SK-N-SH (cell line): ENCODE results near the gene KLHL17. TPM values are rescaled to one million over a fixed set of nuclear protein-coding genes. Genes with fewer than 3 reads are reported as not detected.

Experiments used
- CTCF ChIA-PET: fragments of 300-600, 350-600 bp; formaldehyde crosslinking; extraction: SDS; loops from one replicate; lab custom pipeline; 2021; lab: Yijun Ruan, JAX
- POLR2A ChIA-PET: fragments of 350-600 bp; sonication (Branson Sonifier 250); formaldehyde crosslinking; extraction: SDS; loops from one replicate; lab custom pipeline; 2020; ENCODE audit warnings: antibody characterized with exemption, inconsistent platforms; lab: Yijun Ruan, JAX
- DNase-seq: peaks from one replicate; pipeline ENCODE4 v3.0.0; 2012
- H2AFZ ChIP-seq: fragments of 200-600 bp; sonication (generic); 2 replicates; pipeline ENCODE4 v1.8.1; 2016; ENCODE audit warnings: antibody characterized with exemption, mild to moderate bottlenecking, low read depth
- H3F3A ChIP-seq: fragments of 200-600 bp; sonication (generic); replicated peaks from 2 replicates; pipeline ENCODE3; 2016; ENCODE audit warnings: antibody characterized with exemption, mild to moderate bottlenecking; ENCODE audit not compliant: insufficient read depth
- H3K27ac ChIP-seq, 2 experiments: fragments of 200-500 bp in 1 of 2; fragments of 200-600 bp in 1 of 2; sonication (Bioruptor generic) in 1 of 2; sonication (generic), shearing (Covaris generic) in 1 of 2; 2 replicates each; pipeline versions ENCODE4 v1.5.1 to v1.6.1; 2014 to 2016; ENCODE audit warnings: low read depth in 2 of 2, inconsistent platforms in 1 of 2, low read length in 1 of 2, mild to moderate bottlenecking in 1 of 2, mixed read lengths in 1 of 2
- H3K27me3 ChIP-seq: fragments of 200-600 bp; sonication (generic), shearing (Covaris generic); 2 replicates; pipeline ENCODE4 v1.6.1; 2016; ENCODE audit warnings: mixed run types; ENCODE audit not compliant: insufficient read depth
- H3K36me3 ChIP-seq, 2 experiments: fragments of 200-500 bp in 1 of 2; fragments of 200-600 bp in 1 of 2; sonication (Bioruptor generic) in 1 of 2; sonication (generic) in 1 of 2; replicated peaks in 1 of 2; 2 replicates each; pipeline versions ENCODE3 to v1.5.1; 2014 to 2016; ENCODE audit warnings: low read length in 1 of 2, mild to moderate bottlenecking in 1 of 2; ENCODE audit not compliant: insufficient read depth in 2 of 2, control insufficient read depth in 1 of 2
- H3K4me1 ChIP-seq, 2 experiments: fragments of 200-500 bp in 1 of 2; fragments of 200-600 bp in 1 of 2; sonication (Bioruptor generic) in 1 of 2; sonication (generic), shearing (Covaris generic) in 1 of 2; 2 replicates each; pipeline versions ENCODE4 v1.5.1 to v1.6.1; 2014 to 2016; ENCODE audit warnings: low read depth in 1 of 2, low read length in 1 of 2, mixed run types in 1 of 2; ENCODE audit not compliant: insufficient read depth in 2 of 2, control insufficient read depth in 1 of 2
- H3K4me2 ChIP-seq: fragments of 200-600 bp; sonication (generic), shearing (Covaris generic); 2 replicates; pipeline ENCODE4 v1.6.1; 2017; ENCODE audit warnings: mixed run types
- H3K4me3 ChIP-seq, 2 experiments: fragments of 200-500 bp in 1 of 2; fragments of 200-600 bp in 1 of 2; sonication (Bioruptor generic) in 1 of 2; sonication (generic), shearing (Covaris generic) in 1 of 2; 2 replicates each; pipeline versions ENCODE4 v1.5.1 to v1.8.1; 2014 to 2016; ENCODE audit warnings: low read depth in 2 of 2, inconsistent platforms in 1 of 2, low read length in 1 of 2, mild to moderate bottlenecking in 1 of 2, mixed read lengths in 1 of 2, moderate library complexity in 1 of 2
- H3K79me2 ChIP-seq: fragments of 200-600 bp; sonication (generic); 2 replicates; pipeline ENCODE4 v1.8.1; 2017; ENCODE audit warnings: mild to moderate bottlenecking; ENCODE audit not compliant: insufficient read depth
- H3K9ac ChIP-seq: fragments of 200-600 bp; sonication (generic); 2 replicates; pipeline ENCODE4 v1.6.1; 2017; ENCODE audit warnings: mixed run types
- H3K9me2 ChIP-seq: fragments of 200-600 bp; sonication (generic); 2 replicates; pipeline ENCODE4 v1.6.1; 2017; ENCODE audit warnings: mixed run types
- H3K9me3 ChIP-seq: fragments of 200-600 bp; sonication (generic); 2 replicates; pipeline ENCODE4 v1.6.1; 2017; ENCODE audit warnings: mixed run types, mild to moderate bottlenecking, moderate library complexity
- H4K20me1 ChIP-seq: fragments of 200-600 bp; sonication (generic); 2 replicates; pipeline ENCODE4 v1.6.1; 2017; ENCODE audit warnings: mild to moderate bottlenecking, mixed run types; ENCODE audit not compliant: insufficient read depth
- EP300 ChIP-seq, 2 experiments: IDR thresholded peaks; 2 replicates each; pipeline versions ENCODE4 v1.4.0 to v1.6.1; 2012; ENCODE audit warnings: borderline replicate concordance in 1 of 2, low read depth in 1 of 2, low read length in 1 of 2
- EZH2phosphoT487 ChIP-seq: fragments of 200-600 bp; sonication (generic); IDR thresholded peaks from 2 replicates; pipeline ENCODE4 v1.6.1; 2017; ENCODE audit warnings: low read depth, mixed run types, mild to moderate bottlenecking, antibody characterized with exemption, moderate library complexity, borderline replicate concordance
- GABPA ChIP-seq: IDR thresholded peaks from 2 replicates; pipeline ENCODE4 v1.4.0; 2012; ENCODE audit warnings: low read depth, mild to moderate bottlenecking
- GATA2 ChIP-seq: sonication (generic); formaldehyde crosslinking; IDR thresholded peaks from 2 replicates; pipeline ENCODE4 v1.5.0; 2020; ENCODE audit warnings: mild to moderate bottlenecking, missing genetic modification reagents
- MEF2A ChIP-seq: IDR thresholded peaks from 2 replicates; pipeline ENCODE4 v1.4.0; 2012; ENCODE audit warnings: low read depth, borderline replicate concordance
- MXI1 ChIP-seq: IDR thresholded peaks from 2 replicates; pipeline ENCODE4 v1.6.1; 2012; ENCODE audit warnings: mild to moderate bottlenecking, low read depth, low read length, improper control_type of control experiment
- NFIC ChIP-seq: IDR thresholded peaks from 2 replicates; pipeline ENCODE4 v1.4.0; 2012; ENCODE audit warnings: borderline replicate concordance
- POLR2AphosphoS5 ChIP-seq: IDR thresholded peaks from 2 replicates; pipeline ENCODE4 v1.6.1; 2012; ENCODE audit warnings: low read depth, low read length
- SIN3A ChIP-seq: IDR thresholded peaks from 2 replicates; pipeline ENCODE4 v1.6.1; 2012; ENCODE audit warnings: low read depth, mild to moderate bottlenecking, low read length, moderate library complexity, borderline replicate concordance
- SMC3 ChIP-seq: IDR thresholded peaks from 2 replicates; pipeline ENCODE4 v1.6.1; 2012; ENCODE audit warnings: low read depth, low read length, improper control_type of control experiment
- TAF1 ChIP-seq: IDR thresholded peaks from 2 replicates; pipeline ENCODE4 v1.6.1; 2012; ENCODE audit warnings: low read depth, mild to moderate bottlenecking, low read length, moderate library complexity, borderline replicate concordance
- TCF12 ChIP-seq: IDR thresholded peaks from 2 replicates; pipeline ENCODE4 v1.4.0; 2012
- YY1 ChIP-seq: IDR thresholded peaks from 2 replicates; pipeline ENCODE4 v1.4.0; 2012; ENCODE audit warnings: low read depth, mild to moderate bottlenecking
- WGBS: methylation state at CpG from one replicate; pipeline ENCODE4 v1.1.6; 2017; ENCODE audit warnings: low lambda C conversion rate; 5-methylcytosine and 5-hydroxymethylcytosine counted together
- polyA plus RNA-seq, 3 experiments: library from polyadenylated mRNA; depleted of rRNA; stranded (reverse); fragments of >200 nt; gene quantifications; 2 replicates each; pipeline ENCODE4 v1.2.3, GENCODE V29; 2012
- TF ChIP-seq, protein P1 (sequence below): IDR thresholded peaks from 2 replicates; pipeline ENCODE4; 2012
- TF ChIP-seq, protein P2 (sequence below): fragments of 150-350 bp; IDR thresholded peaks from 2 replicates; pipeline ENCODE4 v1.6.1; 2016; ENCODE audit warnings: mild to moderate bottlenecking, low read depth, low read length
- TF ChIP-seq, protein P3 (sequence below): IDR thresholded peaks from 2 replicates; pipeline ENCODE4 v1.4.0; 2012; ENCODE audit warnings: low read depth, borderline replicate concordance
- TF ChIP-seq, protein P4 (sequence below): fragments of 200-600 bp; sonication (generic); IDR thresholded peaks from 2 replicates; pipeline ENCODE4 v1.6.1; 2017; ENCODE audit warnings: antibody characterized with exemption, mild to moderate bottlenecking, moderate library complexity

The KLHL17 gene
- polyA plus RNA-seq, 1 of the 3 experiments (the other 2 are of a cell fraction): 27.3 TPM

DNA sequence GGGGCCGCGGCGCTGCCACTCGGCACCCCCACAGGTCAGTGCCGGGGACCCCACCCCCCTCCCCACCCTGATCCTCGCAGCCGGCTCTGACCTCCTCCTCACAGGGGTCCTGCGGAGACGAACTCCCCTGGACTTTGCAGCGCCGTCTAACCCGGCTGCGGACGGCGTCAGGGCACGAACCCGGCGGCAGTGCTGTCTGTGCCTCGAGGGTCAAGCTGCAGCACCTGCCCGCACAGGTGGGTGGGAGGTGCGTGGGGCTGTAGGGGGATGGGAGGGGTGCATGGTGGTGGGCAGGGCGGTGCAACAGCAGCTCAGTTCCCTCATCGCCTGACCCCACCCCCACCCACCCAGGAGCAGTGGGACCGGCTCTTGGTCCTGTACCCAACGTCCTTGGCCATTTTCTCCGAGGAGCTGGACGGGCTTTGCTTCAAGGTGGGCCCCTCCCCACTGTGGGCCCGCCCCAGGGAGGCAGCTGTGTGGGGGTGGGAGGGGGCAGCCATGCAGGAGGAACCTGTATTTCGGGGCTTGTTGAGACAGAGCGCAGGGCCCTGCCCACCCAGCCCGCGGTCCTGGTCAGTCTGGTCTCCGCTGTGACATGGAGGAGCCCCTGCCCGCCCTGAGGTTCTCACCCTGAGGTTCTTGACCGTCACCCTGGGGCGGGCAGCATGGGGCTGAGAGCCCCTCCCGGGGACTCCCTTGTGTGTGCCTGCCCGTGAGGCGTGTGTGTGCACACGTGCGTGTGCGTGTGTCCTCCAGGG, 10.8 kb downstream of the KLHL17 start:
- H4K20me1 ChIP-seq: no peaks in the 10 kb centered on the region
- H3K36me3 ChIP-seq: no peaks in the 10 kb centered on the region
- H3F3A ChIP-seq: peaks cover 3% of the 10 kb centered on the region
- no peaks in the 10 kb centered on the region for H3K79me2 ChIP-seq
- DNase-seq: no peak
- H3K4me1 ChIP-seq: peaks cover 0 to 7% of the 10 kb centered on the region in 2 experiments; a peak in 1 of 4 replicates
- H3K4me2 ChIP-seq: no peak overlapping the region
- H3K9me2 ChIP-seq: no peaks in the 10 kb centered on the region
- no peak overlapping the region for H3K27ac ChIP-seq
- TF ChIP-seq EZH2phosphoT487 (no peak), GABPA (no peak), SMC3 (no peak), POLR2AphosphoS5 (no peak), MXI1 (no peak), NFIC (no peak), GATA2 (no peak), SIN3A (no peak)
- TF ChIP-seq, protein P1, sequence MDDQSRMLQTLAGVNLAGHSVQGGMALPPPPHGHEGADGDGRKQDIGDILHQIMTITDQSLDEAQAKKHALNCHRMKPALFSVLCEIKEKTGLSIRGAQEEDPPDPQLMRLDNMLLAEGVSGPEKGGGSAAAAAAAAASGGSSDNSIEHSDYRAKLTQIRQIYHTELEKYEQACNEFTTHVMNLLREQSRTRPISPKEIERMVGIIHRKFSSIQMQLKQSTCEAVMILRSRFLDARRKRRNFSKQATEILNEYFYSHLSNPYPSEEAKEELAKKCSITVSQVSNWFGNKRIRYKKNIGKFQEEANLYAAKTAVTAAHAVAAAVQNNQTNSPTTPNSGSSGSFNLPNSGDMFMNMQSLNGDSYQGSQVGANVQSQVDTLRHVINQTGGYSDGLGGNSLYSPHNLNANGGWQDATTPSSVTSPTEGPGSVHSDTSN: no peak
- TF ChIP-seq, protein P2, sequence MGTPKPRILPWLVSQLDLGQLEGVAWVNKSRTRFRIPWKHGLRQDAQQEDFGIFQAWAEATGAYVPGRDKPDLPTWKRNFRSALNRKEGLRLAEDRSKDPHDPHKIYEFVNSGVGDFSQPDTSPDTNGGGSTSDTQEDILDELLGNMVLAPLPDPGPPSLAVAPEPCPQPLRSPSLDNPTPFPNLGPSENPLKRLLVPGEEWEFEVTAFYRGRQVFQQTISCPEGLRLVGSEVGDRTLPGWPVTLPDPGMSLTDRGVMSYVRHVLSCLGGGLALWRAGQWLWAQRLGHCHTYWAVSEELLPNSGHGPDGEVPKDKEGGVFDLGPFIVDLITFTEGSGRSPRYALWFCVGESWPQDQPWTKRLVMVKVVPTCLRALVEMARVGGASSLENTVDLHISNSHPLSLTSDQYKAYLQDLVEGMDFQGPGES: no peak
- TF ChIP-seq, protein P3, sequence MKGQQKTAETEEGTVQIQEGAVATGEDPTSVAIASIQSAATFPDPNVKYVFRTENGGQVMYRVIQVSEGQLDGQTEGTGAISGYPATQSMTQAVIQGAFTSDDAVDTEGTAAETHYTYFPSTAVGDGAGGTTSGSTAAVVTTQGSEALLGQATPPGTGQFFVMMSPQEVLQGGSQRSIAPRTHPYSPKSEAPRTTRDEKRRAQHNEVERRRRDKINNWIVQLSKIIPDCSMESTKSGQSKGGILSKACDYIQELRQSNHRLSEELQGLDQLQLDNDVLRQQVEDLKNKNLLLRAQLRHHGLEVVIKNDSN: no peak
- no peaks in the 10 kb centered on the region for H3K9me3 ChIP-seq
- no peaks in the 10 kb centered on the region for H3K27me3 ChIP-seq
- ChIA-PET CTCF (interaction anchor here (0.9 to 1.8 kb wide), 7 partner anchors 12 to 101 kb away, joined by 3 to 7 read pairs (median 4); partner anchors contain the start of gene NOC2L), POLR2A (interaction anchor here (0.6 to 1.0 kb wide), 2 partner anchors 12 to 66 kb away, joined by 4 read pairs; partner anchors contain the start of gene NOC2L)
- H3K9ac ChIP-seq: no peak overlapping the region
- WGBS: 26% methylated on average over 9 of the region's 42 CpGs
- no peak overlapping the region for H3K4me3 ChIP-seq
- H2AFZ ChIP-seq: no peak overlapping the region

DNA sequence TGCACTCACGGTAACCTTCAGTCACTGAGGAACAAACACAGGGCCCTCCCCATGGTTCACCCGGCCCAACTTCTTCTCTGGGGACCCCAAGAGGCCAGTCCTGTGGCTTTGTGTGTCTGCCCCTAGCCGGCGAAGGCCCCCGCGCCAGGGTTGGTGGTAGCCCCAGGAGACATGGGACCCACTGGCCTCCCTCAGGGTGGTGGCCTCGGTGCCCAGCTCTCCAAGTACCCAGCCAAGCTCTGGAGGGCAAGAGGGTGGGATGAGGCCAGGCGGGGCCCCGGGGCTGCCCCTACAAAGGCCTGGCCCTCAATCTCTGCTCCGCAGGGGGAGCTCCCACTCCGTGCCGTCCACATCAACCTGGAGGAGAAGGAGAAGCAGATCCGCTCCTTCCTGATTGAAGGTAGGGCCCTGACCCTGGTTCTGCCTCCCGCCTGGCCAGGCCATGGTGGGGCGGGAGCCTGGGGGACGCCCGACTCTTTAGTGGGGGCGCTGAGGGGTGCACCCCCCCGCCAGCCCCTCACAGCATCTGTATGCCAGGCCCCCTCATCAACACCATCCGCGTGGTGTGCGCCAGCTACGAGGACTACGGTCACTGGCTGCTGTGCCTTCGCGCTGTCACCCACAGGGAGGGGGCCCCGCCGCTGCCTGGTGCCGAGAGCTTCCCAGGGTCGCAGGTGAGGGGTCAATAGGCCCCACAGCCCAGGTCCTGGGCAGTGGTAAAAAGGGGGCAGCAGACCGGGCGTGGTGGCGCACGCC, 11.5 kb downstream of the KLHL17 start:
- H3K4me3 ChIP-seq: no peak overlapping the region
- H3K27ac ChIP-seq: no peak overlapping the region
- ChIA-PET CTCF (interaction anchor here (0.9 to 1.7 kb wide), 4 partner anchors 13 to 67 kb away, joined by 3 to 7 read pairs (median 4); partner anchors contain the start of gene NOC2L), POLR2A (no interaction called here)
- no peaks in the 10 kb centered on the region for H3K36me3 ChIP-seq
- no peaks in the 10 kb centered on the region for H3K27me3 ChIP-seq
- H3K9me2 ChIP-seq: no peaks in the 10 kb centered on the region
- 60% methylated on average over 9 of the region's 34 CpGs for WGBS
- peaks cover 0 to 9% of the 10 kb centered on the region in 2 experiments; a peak in 1 of 4 replicates for H3K4me1 ChIP-seq
- no peak overlapping the region for H2AFZ ChIP-seq
- no peaks in the 10 kb centered on the region for H3K9me3 ChIP-seq
- DNase-seq: no peak
- peaks cover 3% of the 10 kb centered on the region for H3F3A ChIP-seq
- H3K9ac ChIP-seq: no peak overlapping the region
- H3K79me2 ChIP-seq: no peaks in the 10 kb centered on the region
- TF ChIP-seq TAF1: no peak
- no peak for TF ChIP-seq GABPA
- no peak for TF ChIP-seq NFIC
- no peak for TF ChIP-seq EP300 (IDR thresholded peaks at IDR 0.05; ENCODE audit: borderline replicate concordance in 1 of 2, low read depth in 1 of 2, low read length in 1 of 2)
- TF ChIP-seq, protein P2: no peak
- TF ChIP-seq, protein P3: no peak
- no peak for TF ChIP-seq YY1
- TF ChIP-seq TCF12: no peak
- TF ChIP-seq, protein P4, sequence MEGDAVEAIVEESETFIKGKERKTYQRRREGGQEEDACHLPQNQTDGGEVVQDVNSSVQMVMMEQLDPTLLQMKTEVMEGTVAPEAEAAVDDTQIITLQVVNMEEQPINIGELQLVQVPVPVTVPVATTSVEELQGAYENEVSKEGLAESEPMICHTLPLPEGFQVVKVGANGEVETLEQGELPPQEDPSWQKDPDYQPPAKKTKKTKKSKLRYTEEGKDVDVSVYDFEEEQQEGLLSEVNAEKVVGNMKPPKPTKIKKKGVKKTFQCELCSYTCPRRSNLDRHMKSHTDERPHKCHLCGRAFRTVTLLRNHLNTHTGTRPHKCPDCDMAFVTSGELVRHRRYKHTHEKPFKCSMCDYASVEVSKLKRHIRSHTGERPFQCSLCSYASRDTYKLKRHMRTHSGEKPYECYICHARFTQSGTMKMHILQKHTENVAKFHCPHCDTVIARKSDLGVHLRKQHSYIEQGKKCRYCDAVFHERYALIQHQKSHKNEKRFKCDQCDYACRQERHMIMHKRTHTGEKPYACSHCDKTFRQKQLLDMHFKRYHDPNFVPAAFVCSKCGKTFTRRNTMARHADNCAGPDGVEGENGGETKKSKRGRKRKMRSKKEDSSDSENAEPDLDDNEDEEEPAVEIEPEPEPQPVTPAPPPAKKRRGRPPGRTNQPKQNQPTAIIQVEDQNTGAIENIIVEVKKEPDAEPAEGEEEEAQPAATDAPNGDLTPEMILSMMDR: no peak
- TF ChIP-seq MEF2A: no peak
- no peak overlapping the region for H3K4me2 ChIP-seq
- H4K20me1 ChIP-seq: no peaks in the 10 kb centered on the region
